H1 (cell line): Measurements from ENCODE around the gene CISD1. TPM values are rescaled to one million over a fixed set of nuclear protein-coding genes. Genes with fewer than 3 reads are reported as not detected.

Experiments used
- CTCF ChIA-PET: fragments of 300-600 bp; sonication (Branson Sonifier 250); formaldehyde crosslinking; loops from one replicate; lab custom pipeline; 2021; ENCODE audit not compliant: partially characterized antibody; lab: Charles Lee
- POLR2A ChIA-PET: fragments of 300-600 bp; sonication (Branson Sonifier 250); formaldehyde crosslinking; loops from one replicate; lab custom pipeline; 2021; ENCODE audit warnings: inconsistent platforms; ENCODE audit not compliant: partially characterized antibody; lab: Charles Lee
- DNase-seq, 2 experiments: peaks; one replicate each; pipeline versions ENCODE4 v3.0.0 to v3.0.0-alpha.2; 2010 to 2022; ENCODE audit warnings: low spot score in 2 of 2, low read depth in 1 of 2, mixed read lengths in 1 of 2
- FAIRE-seq: peaks from 2 replicates; lab custom pipeline; 2011; peaks lifted over from hg19 to GRCh38; lab: Jason Lieb, UNC
- H2AFZ ChIP-seq: 2 replicates; pipeline ENCODE4 v1.8.1; 2012; ENCODE audit warnings: low read length, inconsistent platforms
- H2AK5ac ChIP-seq: 2 replicates; pipeline ENCODE4 v1.6.1; 2013; ENCODE audit warnings: low read depth, low read length
- H2BK120ac ChIP-seq: replicated peaks from 2 replicates; pipeline ENCODE3; 2013; ENCODE audit warnings: low read depth, low read length, inconsistent platforms
- H2BK12ac ChIP-seq: 2 replicates; pipeline ENCODE4 v1.6.1; 2013; ENCODE audit warnings: low read depth, low read length
- H2BK15ac ChIP-seq: 2 replicates; pipeline ENCODE4 v1.6.1; 2013; ENCODE audit warnings: low read length
- H2BK20ac ChIP-seq: 2 replicates; pipeline ENCODE4 v1.6.1; 2013; ENCODE audit warnings: low read length
- H2BK5ac ChIP-seq: 2 replicates; pipeline ENCODE4 v1.6.1; 2013; ENCODE audit warnings: low read depth, low read length
- H3K14ac ChIP-seq: 2 replicates; pipeline ENCODE4 v1.6.1; 2013; ENCODE audit warnings: inconsistent platforms; ENCODE audit not compliant: insufficient read length
- H3K18ac ChIP-seq: 2 replicates; pipeline ENCODE4 v1.6.1; 2013; ENCODE audit warnings: low read length; ENCODE audit errors: extremely low read depth
- H3K23ac ChIP-seq: 2 replicates; pipeline ENCODE4 v1.6.1; 2013; ENCODE audit warnings: inconsistent platforms; ENCODE audit not compliant: insufficient read length
- H3K23me2 ChIP-seq: 2 replicates; pipeline ENCODE4 v1.6.1; 2013; ENCODE audit warnings: low read depth, low read length
- H3K27ac ChIP-seq: 2 replicates; pipeline ENCODE4 v1.6.1; 2011; ENCODE audit warnings: low read depth, low read length, inconsistent platforms
- H3K27me3 ChIP-seq, 4 experiments: replicated peaks in 1 of 4; 1 replicate in 1 of 4; 2 replicates in 3 of 4; pipeline versions ENCODE4 v1.6.1 to v1.8.1; 2011 to 2013; ENCODE audit warnings: low read length in 3 of 4, mild to moderate bottlenecking in 3 of 4, inconsistent platforms in 2 of 4, mixed read lengths in 2 of 4, moderate library complexity in 1 of 4; ENCODE audit not compliant: control insufficient read depth in 3 of 4, insufficient read depth in 3 of 4; ENCODE audit errors: extremely low read depth in 1 of 4
- H3K36me3 ChIP-seq, 4 experiments: 2 replicates each; pipeline versions ENCODE4 v1.6.1 to v1.8.1; 2011 to 2013; ENCODE audit warnings: mild to moderate bottlenecking in 4 of 4, low read length in 3 of 4, moderate library complexity in 2 of 4, control low read depth in 1 of 4, inconsistent platforms in 1 of 4; ENCODE audit not compliant: insufficient read depth in 4 of 4, control insufficient read depth in 2 of 4
- H3K4ac ChIP-seq: replicated peaks from 2 replicates; pipeline ENCODE3; 2013; ENCODE audit warnings: low read length, low read depth, mixed read lengths, inconsistent platforms; ENCODE audit not compliant: insufficient read length
- H3K4me1 ChIP-seq, 4 experiments: replicated peaks in 1 of 4; 1 replicate in 1 of 4; 2 replicates in 3 of 4; pipeline versions ENCODE4 v1.6.1 to v1.8.1; 2011 to 2013; ENCODE audit warnings: low read length in 3 of 4, inconsistent platforms in 2 of 4, mixed read lengths in 1 of 4; ENCODE audit not compliant: insufficient read depth in 4 of 4, control insufficient read depth in 3 of 4
- H3K4me2 ChIP-seq, 2 experiments: 2 replicates each; pipeline versions ENCODE4 v1.6.1 to v1.8.1; 2011 to 2013; ENCODE audit warnings: low read depth in 2 of 2, low read length in 2 of 2, control low read depth in 1 of 2, inconsistent platforms in 1 of 2, mild to moderate bottlenecking in 1 of 2; ENCODE audit not compliant: insufficient read depth in 1 of 2
- H3K4me3 ChIP-seq, 4 experiments: fragments of 200-600, 300-600 bp in 1 of 4; sonication (generic), shearing (Covaris generic), sonication (Bioruptor Twin) in 1 of 4; 2 replicates each; pipeline versions ENCODE4 v1.5.1 to v1.8.1; 2011 to 2016; ENCODE audit warnings: low read length in 4 of 4, low read depth in 3 of 4, control low read depth in 2 of 4, inconsistent platforms in 2 of 4, mild to moderate bottlenecking in 2 of 4, mixed read lengths in 1 of 4, moderate library complexity in 1 of 4; ENCODE audit not compliant: insufficient read depth in 2 of 4; ENCODE audit errors: extremely low read depth in 1 of 4
- H3K56ac ChIP-seq: replicated peaks from 2 replicates; pipeline ENCODE3; 2013; ENCODE audit warnings: low read depth, mild to moderate bottlenecking, mixed read lengths, low read length, inconsistent platforms; ENCODE audit not compliant: insufficient read length
- H3K79me1 ChIP-seq: 2 replicates; pipeline ENCODE4 v1.6.1; 2013; ENCODE audit warnings: low read depth, low read length, control low read depth
- H3K79me2 ChIP-seq, 2 experiments: 2 replicates each; pipeline versions ENCODE4 v1.6.1 to v1.8.1; 2012 to 2013; ENCODE audit warnings: low read length in 2 of 2, mild to moderate bottlenecking in 2 of 2, inconsistent platforms in 1 of 2; ENCODE audit not compliant: insufficient read depth in 2 of 2, control insufficient read depth in 1 of 2
- H3K9ac ChIP-seq, 4 experiments: replicated peaks in 1 of 4; 1 replicate in 1 of 4; 2 replicates in 3 of 4; pipeline versions ENCODE4 v1.6.1 to v1.8.1; 2011 to 2013; ENCODE audit warnings: low read depth in 3 of 4, low read length in 3 of 4, control low read depth in 2 of 4, mild to moderate bottlenecking in 2 of 4, moderate library complexity in 2 of 4, inconsistent platforms in 1 of 4; ENCODE audit errors: extremely low read depth in 1 of 4
- H3K9me3 ChIP-seq, 2 experiments: 2 replicates each; pipeline versions ENCODE4 v1.6.1 to v1.8.1; 2012 to 2013; ENCODE audit warnings: mild to moderate bottlenecking in 2 of 2, moderate library complexity in 2 of 2, control low read depth in 1 of 2, inconsistent platforms in 1 of 2, low read depth in 1 of 2, low read length in 1 of 2, mixed read lengths in 1 of 2; ENCODE audit not compliant: insufficient read depth in 2 of 2
- H4K20me1 ChIP-seq, 2 experiments: replicated peaks in 1 of 2; 2 replicates each; pipeline versions ENCODE3 to v1.8.1; 2011 to 2013; ENCODE audit warnings: inconsistent platforms in 2 of 2, low read length in 2 of 2, mild to moderate bottlenecking in 1 of 2; ENCODE audit not compliant: insufficient read depth in 2 of 2, control insufficient read depth in 1 of 2
- H4K5ac ChIP-seq: 2 replicates; pipeline ENCODE4 v1.6.1; 2013; ENCODE audit warnings: low read length, low read depth, mixed read lengths, inconsistent platforms; ENCODE audit not compliant: insufficient read length
- H4K8ac ChIP-seq: 2 replicates; pipeline ENCODE4 v1.8.0; 2013; ENCODE audit warnings: mild to moderate bottlenecking, moderate library complexity, low read length, inconsistent platforms; ENCODE audit not compliant: insufficient read depth; ENCODE audit errors: extremely low read depth
- H4K91ac ChIP-seq: replicated peaks from 2 replicates; pipeline ENCODE3; 2013; ENCODE audit warnings: low read length, mixed read lengths, inconsistent platforms; ENCODE audit not compliant: insufficient read length
- CREB1 ChIP-seq: IDR thresholded peaks from 2 replicates; pipeline ENCODE4 v1.6.1; 2012; ENCODE audit warnings: inconsistent platforms
- GTF2F1 ChIP-seq: IDR thresholded peaks from 2 replicates; pipeline ENCODE4 v1.6.1; 2012; ENCODE audit warnings: low read depth, low read length, improper control_type of control experiment, borderline replicate concordance
- KDM1A ChIP-seq: fragments of 200-600, 300-600 bp; sonication (generic); IDR thresholded peaks from 2 replicates; pipeline ENCODE4 v1.7.1; 2016; ENCODE audit warnings: mild to moderate bottlenecking, low read length, borderline replicate concordance
- MAFK ChIP-seq: IDR thresholded peaks from 2 replicates; pipeline ENCODE4 v1.6.1; 2012; ENCODE audit warnings: low read depth, mild to moderate bottlenecking, improper control_type of control experiment, low read length
- SP4 ChIP-seq: IDR thresholded peaks from 2 replicates; pipeline ENCODE4 v1.6.1; 2012; ENCODE audit warnings: low read length, inconsistent platforms
- TAF7 ChIP-seq: optimal IDR thresholded peaks from 2 replicates; pipeline ENCODE3; 2011; ENCODE audit warnings: low read depth, mild to moderate bottlenecking, inconsistent platforms, low read length, moderate library complexity, borderline replicate concordance
- TBP ChIP-seq: IDR thresholded peaks from 2 replicates; pipeline ENCODE4 v1.6.1; 2011; ENCODE audit warnings: low read depth, low read length, improper control_type of control experiment
- WGBS, 2 experiments: shearing (Covaris generic) in 1 of 2; methylation state at CpG; one replicate each; pipeline versions ENCODE4 v1.1.6 to v1.1.7; 2013 to 2015; ENCODE audit warnings: low lambda C conversion rate in 2 of 2, mixed read lengths in 2 of 2, inconsistent platforms in 1 of 2, low coverage in 1 of 2, missing lambda C conversion rate in 1 of 2; ENCODE audit not compliant: insufficient replicate concordance in 2 of 2, insufficient coverage in 1 of 2, insufficient read length in 1 of 2; ENCODE audit errors: extremely low coverage in 1 of 2, missing lambda C conversion rate in 1 of 2; 5-methylcytosine and 5-hydroxymethylcytosine counted together
- polyA plus RNA-seq, 7 experiments: library from polyadenylated mRNA; depleted of rRNA in 3 of 7; stranded (reverse) in 5 of 7; unstranded in 2 of 7; fragments of >200 nt in 5 of 7; fragments of 200-250 nt in 2 of 7; gene quantifications; 1 replicate in 5 of 7; 2 replicates in 1 of 7; 4 replicates in 1 of 7; pipeline versions ENCODE4 v1.2.1 to v1.2.3, GENCODE V29; 2011 to 2013; ENCODE audit warnings: missing spikeins in 2 of 7, mixed read lengths in 2 of 7
- total RNA-seq: library from RNA; stranded (reverse); fragmentation: NEBNext Ultra II Directional; extraction: Animal tissue kit (Norgen Biotek cat#: 25700); gene quantifications from 2 replicates; pipeline ENCODE4 v1.2.1, GENCODE V29; 2021

CISD1 gene
- total and polyA plus RNA-seq, 2 of the 8 experiments (the other 6 are each of a cell fraction or from before 2014, with no cell fraction given) = 22.6 to 43.2 TPM

DNA sequence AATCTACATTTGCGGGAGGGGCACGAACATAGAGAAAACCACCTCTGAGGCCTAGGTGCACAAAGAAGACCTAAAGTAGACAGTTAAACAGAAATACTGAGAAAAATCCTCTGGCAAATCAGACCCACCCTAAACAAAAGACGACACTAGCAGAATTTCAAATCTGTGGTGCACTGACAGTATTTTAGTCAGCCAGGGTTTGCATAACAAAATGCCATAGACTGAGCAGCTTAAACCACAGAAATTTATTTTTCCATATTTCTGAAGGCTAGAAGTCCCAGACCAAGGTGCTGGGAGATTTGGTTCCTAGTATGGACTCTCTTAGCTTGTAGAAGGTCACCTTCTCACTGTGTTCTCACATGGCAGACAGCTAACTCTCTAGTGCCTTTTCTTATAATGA lies 27.6 kb upstream of the CISD1 start:
- Histone ChIP-seq H3K23ac (no peak overlapping the region), H3K56ac (no peak overlapping the region), H3K79me1 (no peaks in the 10 kb centered on the region), H2BK5ac (no peak overlapping the region), H4K8ac (no peak overlapping the region), H4K20me1 (no peaks in the 10 kb centered on the region), H4K91ac (no peak overlapping the region), H3K23me2 (no peaks in the 10 kb centered on the region), H2BK120ac (no peak overlapping the region), H3K4ac (no peak overlapping the region), H3K4me2 (no peak overlapping the region), H2BK20ac (no peak overlapping the region), H4K5ac (no peak overlapping the region), H3K9ac (no peak overlapping the region), H3K18ac (no peak overlapping the region; the same call in 1 of the 2 replicates), H3K14ac (no peak overlapping the region), H3K27ac (no peak overlapping the region), H3K4me3 (no peak overlapping the region), H2AK5ac (no peak overlapping the region), H3K79me2 (peaks cover 0 to 8% of the 10 kb centered on the region in 2 experiments; a peak in 2 of 4 replicates), H3K9me3 (peaks cover 5 to 20% of the 10 kb centered on the region in 2 experiments; a peak in 1 of 4 replicates), H2AFZ (no peak overlapping the region), H3K4me1 (peaks cover 0 to 7% (median 4%) of the 10 kb centered on the region in 4 experiments; a peak in 2 of 7 replicates), H2BK12ac (no peak overlapping the region), H2BK15ac (no peak overlapping the region), H3K27me3 (no peaks in the 10 kb centered on the region), H3K36me3 (peaks cover 0 to 5% (median 0%) of the 10 kb centered on the region in 4 experiments; a peak in 1 of 8 replicates)
- no peak for DNase-seq
- 96% methylated on average over 3 of the region's 3 CpGs; no CpG with 5 or more reads in 1 of the 2 experiments for WGBS, 2 experiments
- ChIA-PET CTCF (interaction anchor here (1.1 kb wide), 1 partner anchor 89 kb away, joined by 3 read pairs; no protein-coding TSS in a partner anchor), POLR2A (interaction anchor here (1.3 kb wide), 1 partner anchor 9 kb away, joined by 5 read pairs; no protein-coding TSS in a partner anchor)
- no peak for FAIRE-seq
- TF ChIP-seq CREB1 (no peak), TAF7 (no peak), MAFK (no peak), KDM1A (no peak), GTF2F1 (no peak), TBP (no peak), SP4 (no peak)
